Lung (tissue), 12 donors: ENCODE data around the gene CSMD2. TPM values are rescaled to one million over a fixed set of nuclear protein-coding genes. Genes with fewer than 3 reads are reported as not detected.

Source experiments
- ATAC-seq: fragments of 200-7000 bp; cut with Tn5 transposase; one replicate; pipeline ENCODE4 v1.9.1; 2020; ENCODE audit warnings: moderate number of reproducible peaks; ENCODE audit not compliant: insufficient read depth, low FRiP score
- DNase-seq, 3 donors: peaks; one replicate each; pipeline ENCODE4 v3.0.0-alpha.2; 2013 to 2017
- H3K27ac ChIP-seq, 2 donors: one replicate each; pipeline ENCODE4 v1.5.1; 2013; ENCODE audit warnings: mild to moderate bottlenecking in 2 of 2, moderate library complexity in 2 of 2, control low read depth in 1 of 2, inconsistent platforms in 1 of 2, low read depth in 1 of 2, low read length in 1 of 2
- H3K27me3 ChIP-seq, 3 donors: one replicate each; pipeline ENCODE4 v1.5.1; 2013; ENCODE audit warnings: low read length in 2 of 3; ENCODE audit not compliant: control insufficient read depth in 3 of 3, insufficient read depth in 3 of 3
- H3K36me3 ChIP-seq, 4 donors: one replicate each; pipeline ENCODE4 v1.5.1; 2013; ENCODE audit warnings: low read length in 4 of 4, mild to moderate bottlenecking in 1 of 4, moderate library complexity in 1 of 4; ENCODE audit not compliant: control insufficient read depth in 4 of 4, insufficient read depth in 4 of 4
- H3K4me1 ChIP-seq, 5 donors: one replicate each; pipeline ENCODE4 v1.5.1; 2013; ENCODE audit warnings: low read length in 5 of 5, mild to moderate bottlenecking in 2 of 5, moderate library complexity in 1 of 5; ENCODE audit not compliant: control insufficient read depth in 5 of 5, insufficient read depth in 5 of 5
- H3K4me3 ChIP-seq: one replicate; pipeline ENCODE4 v1.5.1; 2013; ENCODE audit warnings: mild to moderate bottlenecking, control low read depth, moderate library complexity
- H3K9ac ChIP-seq, 2 donors: one replicate each; pipeline ENCODE4 v1.5.1; 2013; ENCODE audit warnings: low read length in 2 of 2, control low read depth in 1 of 2; ENCODE audit not compliant: insufficient read depth in 1 of 2
- H3K9me3 ChIP-seq, 4 donors: one replicate each; pipeline ENCODE4 v1.5.1; 2013; ENCODE audit warnings: low read length in 3 of 4, mild to moderate bottlenecking in 1 of 4, moderate library complexity in 1 of 4; ENCODE audit not compliant: control insufficient read depth in 4 of 4, insufficient read depth in 3 of 4
- CTCF ChIP-seq: IDR thresholded peaks from 2 replicates; pipeline ENCODE4 v1.5.1; 2012; ENCODE audit warnings: mild to moderate bottlenecking; ENCODE audit errors: control extremely low read depth, extremely low read depth
- WGBS, 2 donors: extraction: QIAGEN DNeasy Blood & Tissue Kit; methylation state at CpG; one replicate each; pipeline ENCODE4 v1.1.7; 2013; 5-methylcytosine and 5-hydroxymethylcytosine counted together
- polyA plus RNA-seq, 2 donors: library from polyadenylated mRNA; stranded (reverse); fragments of 200-250 nt; gene quantifications; one replicate each; pipeline ENCODE4 v1.2.1, GENCODE V29; 2013
- total RNA-seq, 2 donors: library from RNA; depleted of rRNA in 1 of 2; stranded (reverse); fragments of >200 nt in 1 of 2; gene quantifications; one replicate each; pipeline ENCODE4 v1.2.1, GENCODE V29; 2014 to 2021
- donor health status: control.
- donor health status: control.
- donor health status: Bipolar disorder and iron deficiency.
- donor health status: healthy.
- donor health status: DM: yes; HTN: yes; CAD: no.

Gene CSMD2
- total and polyA plus RNA-seq, 4 donors, result 0.11 to 1.2 (median 0.39) TPM

GRCh38 chr1:34028381-34029055, 136.5 kb downstream of the CSMD2 start:
- DNase-seq, result no peak
- TF ChIP-seq CTCF, result no peak
- H3K4me3 ChIP-seq, result no peak overlapping the region
- no peak overlapping the region for H3K9ac ChIP-seq
- 80 to 86% methylated on average over 11 of the region's 11 CpGs for WGBS, 2 donors
- H3K27me3 ChIP-seq, result no peaks in the 10 kb centered on the region
- peaks cover 0 to 3% (median 0%) of the 10 kb centered on the region in 4 donors for H3K9me3 ChIP-seq
- no peak overlapping the region for H3K27ac ChIP-seq
- ATAC-seq, result no peak
- no peaks in the 10 kb centered on the region for H3K4me1 ChIP-seq
- H3K36me3 ChIP-seq, result no peaks in the 10 kb centered on the region

GRCh38 chr1:34025675-34026074, 139.4 kb downstream of the CSMD2 start:
- Histone ChIP-seq H3K4me3 (no peak overlapping the region), H3K9me3 (peaks cover 0 to 3% (median 0%) of the 10 kb centered on the region in 4 donors), H3K9ac (no peak overlapping the region), H3K27me3 (no peaks in the 10 kb centered on the region), H3K27ac (no peak overlapping the region), H3K36me3 (no peaks in the 10 kb centered on the region), H3K4me1 (no peaks in the 10 kb centered on the region)
- 76 to 89% methylated on average over 3 of the region's 3 CpGs for WGBS, 2 donors
- TF ChIP-seq CTCF, result no peak
- DNase-seq (no peak), ATAC-seq (no peak)

GRCh38 chr1:34024485-34024884, 140.5 kb downstream of the CSMD2 start:
- ATAC-seq (no peak), DNase-seq (no peak)
- H3K4me1 ChIP-seq, result no peaks in the 10 kb centered on the region
- H3K9me3 ChIP-seq, result peaks cover 0 to 3% (median 0%) of the 10 kb centered on the region in 4 donors
- no peak overlapping the region for H3K9ac ChIP-seq
- H3K36me3 ChIP-seq, result no peaks in the 10 kb centered on the region
- no peak for TF ChIP-seq CTCF
- no peak overlapping the region for H3K4me3 ChIP-seq
- WGBS, 2 donors, result 73 to 81% methylated on average over 4 of the region's 4 CpGs
- no peak overlapping the region for H3K27ac ChIP-seq
- no peaks in the 10 kb centered on the region for H3K27me3 ChIP-seq
